Hepatocyte (in vitro differentiated cells): ENCODE data around the gene TNNT3. TPM values are rescaled to one million over a fixed set of nuclear protein-coding genes. Genes with fewer than 3 reads are reported as not detected.

ENCODE experiments used
- DNase-seq: peaks from one replicate; pipeline ENCODE4 v3.0.0-alpha.2; 2016; ENCODE audit warnings: low spot score
- H2AFZ ChIP-seq: fragments of 200-600 bp; sonication (generic); 2 replicates; pipeline ENCODE4 v1.6.0; 2016; ENCODE audit warnings: antibody characterized with exemption, mild to moderate bottlenecking
- H3K27ac ChIP-seq: fragments of 200-600 bp; sonication (generic); 2 replicates; pipeline ENCODE4 v1.5.1; 2016; ENCODE audit warnings: mild to moderate bottlenecking
- H3K27me3 ChIP-seq: fragments of 200-600 bp; sonication (generic); 2 replicates; pipeline ENCODE4 v1.6.1; 2016
- H3K36me3 ChIP-seq: fragments of 200-600 bp; sonication (generic); replicated peaks from 2 replicates; pipeline ENCODE4 v1.5.1; 2016; ENCODE audit warnings: low read depth; ENCODE audit not compliant: insufficient read depth
- H3K4me1 ChIP-seq: fragments of 200-600 bp; sonication (generic); 2 replicates; pipeline ENCODE4 v1.5.1; 2016; ENCODE audit warnings: mild to moderate bottlenecking, moderate library complexity; ENCODE audit not compliant: insufficient read depth
- H3K4me2 ChIP-seq: fragments of 200-600 bp; sonication (generic); 2 replicates; pipeline ENCODE4 v1.6.0; 2016
- H3K4me3 ChIP-seq: fragments of 200-600 bp; sonication (generic); 2 replicates; pipeline ENCODE4 v1.5.1; 2016; ENCODE audit warnings: mild to moderate bottlenecking
- H3K79me2 ChIP-seq: fragments of 200-600 bp; sonication (generic); 2 replicates; pipeline ENCODE4 v1.6.0; 2017; ENCODE audit warnings: mild to moderate bottlenecking
- H3K9me2 ChIP-seq: fragments of 200-600 bp; sonication (generic); replicated peaks from 2 replicates; pipeline ENCODE4 v1.6.0; 2017; ENCODE audit warnings: mild to moderate bottlenecking; ENCODE audit not compliant: insufficient read depth
- H3K9me3 ChIP-seq: fragments of 200-600 bp; sonication (generic); 2 replicates; pipeline ENCODE4 v1.5.1; 2016; ENCODE audit warnings: low read depth, mild to moderate bottlenecking
- H4K20me1 ChIP-seq: fragments of 200-600 bp; sonication (generic); 2 replicates; pipeline ENCODE4 v1.6.0; 2016; ENCODE audit warnings: mild to moderate bottlenecking; ENCODE audit not compliant: insufficient read depth, poor library complexity, severe bottlenecking
- EZH2 ChIP-seq: fragments of 200-600 bp; sonication (generic); IDR thresholded peaks from 2 replicates; pipeline ENCODE4 v1.6.1; 2016; ENCODE audit warnings: antibody characterized with exemption, mild to moderate bottlenecking, borderline replicate concordance
- EZH2phosphoT487 ChIP-seq: fragments of 200-600 bp; sonication (generic); IDR thresholded peaks from one replicate; pipeline ENCODE4 v1.6.1; 2018; ENCODE audit warnings: antibody characterized with exemption, mild to moderate bottlenecking, low read depth, moderate library complexity; ENCODE audit not compliant: unreplicated experiment, severe bottlenecking
- WGBS: methylation state at CpG from one replicate; pipeline ENCODE4 v1.1.6; 2016; ENCODE audit warnings: low lambda C conversion rate; ENCODE audit errors: missing lambda C conversion rate; 5-methylcytosine and 5-hydroxymethylcytosine counted together
- polyA plus RNA-seq: library from polyadenylated mRNA; unstranded; fragments of >200 nt; fragmentation: Nextera tagmentation; extraction: Ambion mirVana; gene quantifications from 2 replicates; pipeline ENCODE4 v1.2.1, GENCODE V29; 2016
- total RNA-seq: library from RNA; depleted of rRNA; stranded (reverse); fragments of >200 nt; gene quantifications from 2 replicates; pipeline ENCODE4 v1.2.3, GENCODE V29; 2014
- TF ChIP-seq, protein P1 (sequence below): fragments of 200-600 bp; sonication (generic); IDR thresholded peaks from 2 replicates; pipeline ENCODE4 v1.5.1; 2016; ENCODE audit warnings: antibody characterized with exemption, mild to moderate bottlenecking; ENCODE audit not compliant: poor library complexity

Gene TNNT3
- total and polyA plus RNA-seq, 2 experiments from 2014 or later: 19.2 to 29.9 TPM

DNA sequence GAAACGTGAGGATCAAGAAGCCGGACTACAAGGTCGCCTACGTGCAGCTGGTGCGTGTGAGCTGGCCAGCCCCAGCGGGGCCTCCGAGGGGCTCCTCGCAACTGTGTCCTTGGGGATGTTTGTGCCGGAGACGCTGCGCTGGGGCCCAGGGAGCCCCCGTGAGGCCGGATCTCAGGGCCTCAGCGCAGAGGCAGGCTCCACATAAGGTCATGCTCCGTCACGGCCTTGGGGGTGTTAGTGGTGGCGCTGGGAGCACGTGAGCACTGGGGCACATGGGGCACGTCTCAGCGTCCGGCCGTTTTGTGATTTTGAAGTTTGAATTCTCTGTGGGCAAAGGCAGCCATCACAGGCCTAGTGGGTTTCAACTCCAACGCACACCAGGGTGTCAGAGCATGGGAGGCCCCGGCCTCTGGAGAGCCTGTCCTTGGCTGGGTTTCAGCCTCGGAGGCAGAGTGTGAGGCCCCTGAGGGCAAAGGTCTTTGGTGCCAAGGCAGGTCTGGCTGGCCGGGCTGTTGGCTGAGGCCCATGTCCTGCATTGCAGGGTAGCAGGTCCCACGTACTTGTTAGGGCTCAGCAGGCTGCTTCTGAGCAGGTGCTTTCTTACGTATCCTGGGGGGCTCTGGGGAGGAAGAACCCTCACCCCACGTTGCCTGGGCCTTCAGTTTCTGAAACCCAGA, 33.4 kb downstream of the TNNT3 start:
- TF ChIP-seq, protein P1, sequence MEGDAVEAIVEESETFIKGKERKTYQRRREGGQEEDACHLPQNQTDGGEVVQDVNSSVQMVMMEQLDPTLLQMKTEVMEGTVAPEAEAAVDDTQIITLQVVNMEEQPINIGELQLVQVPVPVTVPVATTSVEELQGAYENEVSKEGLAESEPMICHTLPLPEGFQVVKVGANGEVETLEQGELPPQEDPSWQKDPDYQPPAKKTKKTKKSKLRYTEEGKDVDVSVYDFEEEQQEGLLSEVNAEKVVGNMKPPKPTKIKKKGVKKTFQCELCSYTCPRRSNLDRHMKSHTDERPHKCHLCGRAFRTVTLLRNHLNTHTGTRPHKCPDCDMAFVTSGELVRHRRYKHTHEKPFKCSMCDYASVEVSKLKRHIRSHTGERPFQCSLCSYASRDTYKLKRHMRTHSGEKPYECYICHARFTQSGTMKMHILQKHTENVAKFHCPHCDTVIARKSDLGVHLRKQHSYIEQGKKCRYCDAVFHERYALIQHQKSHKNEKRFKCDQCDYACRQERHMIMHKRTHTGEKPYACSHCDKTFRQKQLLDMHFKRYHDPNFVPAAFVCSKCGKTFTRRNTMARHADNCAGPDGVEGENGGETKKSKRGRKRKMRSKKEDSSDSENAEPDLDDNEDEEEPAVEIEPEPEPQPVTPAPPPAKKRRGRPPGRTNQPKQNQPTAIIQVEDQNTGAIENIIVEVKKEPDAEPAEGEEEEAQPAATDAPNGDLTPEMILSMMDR: no peak
- TF ChIP-seq EZH2phosphoT487 (no peak), EZH2 (no peak)

DNA sequence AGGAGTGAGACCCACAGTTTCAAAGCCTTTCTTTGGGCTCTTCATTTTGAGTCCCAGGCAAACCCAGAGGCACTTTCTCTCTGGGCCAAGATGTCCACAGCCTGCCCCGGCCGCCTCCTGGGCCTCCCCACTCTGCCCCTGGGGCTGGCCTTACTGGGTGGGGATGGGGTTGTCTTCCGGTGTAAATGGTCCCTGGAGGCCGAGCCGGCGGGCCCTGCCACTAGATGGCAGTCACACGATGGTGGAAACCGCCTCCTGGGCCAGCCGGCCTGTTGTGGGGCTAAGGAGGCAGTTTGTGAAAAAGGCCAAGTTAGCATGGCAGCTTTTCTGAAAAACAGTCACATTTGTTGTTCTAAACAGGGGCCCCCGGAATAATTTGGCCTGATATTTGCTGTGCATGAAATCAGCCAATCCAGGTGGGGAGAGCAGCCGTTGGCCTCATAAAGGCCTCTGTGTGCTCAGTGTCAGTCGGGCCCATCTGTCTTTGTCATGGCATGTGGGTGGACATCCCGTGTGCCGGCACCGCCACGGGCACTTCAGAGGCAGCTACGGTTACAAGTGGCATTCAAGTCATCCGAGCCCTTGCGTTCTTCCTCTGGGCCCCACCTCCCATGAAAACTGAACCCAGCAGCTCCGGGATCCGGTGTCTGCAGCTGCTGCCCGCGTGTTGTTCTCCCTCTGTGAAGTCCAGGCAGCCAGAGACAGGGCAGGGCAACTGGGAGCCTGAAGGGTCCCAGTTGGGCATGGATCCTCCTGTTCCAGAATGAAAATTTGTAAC, 34.2 kb downstream of the TNNT3 start:
- WGBS: 55% methylated on average over 4 of the region's 23 CpGs
- no peak for TF ChIP-seq EZH2phosphoT487
- TF ChIP-seq EZH2: no peak
- TF ChIP-seq, protein P1: no peak
- H2AFZ ChIP-seq: no peak overlapping the region
- no peaks in the 10 kb centered on the region for H3K27me3 ChIP-seq
- H3K4me1 ChIP-seq: no peaks in the 10 kb centered on the region
- H3K79me2 ChIP-seq: no peaks in the 10 kb centered on the region
- no peak overlapping the region for H3K4me2 ChIP-seq
- H3K27ac ChIP-seq: no peak overlapping the region
- no peaks in the 10 kb centered on the region for H4K20me1 ChIP-seq
- H3K4me3 ChIP-seq: no peak overlapping the region
- no peaks in the 10 kb centered on the region for H3K9me3 ChIP-seq
- no peaks in the 10 kb centered on the region for H3K36me3 ChIP-seq
- H3K9me2 ChIP-seq: no peaks in the 10 kb centered on the region
- no peak for DNase-seq

More for the DNA sequence above, 33.4 kb downstream of the TNNT3 start:
- Histone ChIP-seq H3K4me3 (no peak overlapping the region), H3K27ac (no peak overlapping the region), H3K79me2 (no peaks in the 10 kb centered on the region), H3K27me3 (no peaks in the 10 kb centered on the region), H3K9me3 (no peaks in the 10 kb centered on the region), H3K4me1 (no peaks in the 10 kb centered on the region), H2AFZ (no peak overlapping the region), H3K4me2 (no peak overlapping the region), H4K20me1 (no peaks in the 10 kb centered on the region), H3K9me2 (no peaks in the 10 kb centered on the region), H3K36me3 (no peaks in the 10 kb centered on the region)
- DNase-seq: no peak
- WGBS: no CpG with 5 or more reads among the region's 29 CpGs

DNA sequence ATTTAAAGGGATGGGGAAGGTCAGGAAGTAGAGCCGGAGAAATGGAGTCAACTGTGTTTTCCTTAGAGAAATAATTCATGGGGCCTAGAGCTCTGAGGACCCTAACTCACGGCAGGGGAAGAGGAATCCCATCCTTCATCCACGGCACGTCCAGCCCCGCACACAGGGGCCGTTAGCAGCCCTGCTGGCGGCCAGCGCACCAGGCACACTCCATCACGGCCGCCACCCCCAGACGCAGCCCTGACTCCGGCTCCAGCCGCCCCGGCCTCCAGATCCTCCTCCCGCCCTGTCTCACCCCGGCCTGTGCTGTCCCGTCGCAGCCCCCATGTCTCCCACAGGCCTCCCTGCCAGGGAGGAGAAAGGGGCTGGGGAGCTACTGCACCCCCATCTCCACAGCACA, 38.9 kb downstream of the TNNT3 start:
- no peak overlapping the region for H3K27ac ChIP-seq
- TF ChIP-seq, protein P1: no peak
- no peak for TF ChIP-seq EZH2
- no peak for TF ChIP-seq EZH2phosphoT487
- no peaks in the 10 kb centered on the region for H3K79me2 ChIP-seq
- no peak overlapping the region for H3K4me3 ChIP-seq
- H3K4me1 ChIP-seq: no peaks in the 10 kb centered on the region
- H3K27me3 ChIP-seq: no peaks in the 10 kb centered on the region
- no peaks in the 10 kb centered on the region for H4K20me1 ChIP-seq
- H3K36me3 ChIP-seq: no peaks in the 10 kb centered on the region
- DNase-seq: no peak
- no peaks in the 10 kb centered on the region for H3K9me2 ChIP-seq
- H2AFZ ChIP-seq: no peak overlapping the region
- no peak overlapping the region for H3K4me2 ChIP-seq
- no peaks in the 10 kb centered on the region for H3K9me3 ChIP-seq
- no CpG with 5 or more reads among the region's 18 CpGs for WGBS
